HCT116 (cell line): ENCODE results near the gene HRC. TPM values are rescaled to one million over a fixed set of nuclear protein-coding genes. Genes with fewer than 3 reads are reported as not detected.

ENCODE experiments used
- ATAC-seq: fragments of 200-7000 bp; cut with Tn5 transposase; 2 replicates; pipeline ENCODE4 v1.9.1; 2020; ENCODE audit warnings: mild to moderate bottlenecking, moderate library complexity
- BruUV-seq: library from RNA; stranded (reverse); fragments of 400-500 nt; replicated peaks from 2 replicates; lab custom pipeline; 2021; lab: Mats Ljungman, UMichigan
- CTCF ChIA-PET: fragments of 300-600 bp; sonication (Branson Sonifier 250); formaldehyde crosslinking; loops from one replicate; lab custom pipeline; 2021; ENCODE audit warnings: antibody characterized with exemption; lab: Charles Lee
- POLR2A ChIA-PET: fragments of 300-600, 350-600 bp; sonication (Branson Sonifier 250); formaldehyde crosslinking; loops from one replicate; lab custom pipeline; 2021; ENCODE audit warnings: antibody characterized with exemption; lab: Charles Lee
- RAD21 ChIA-PET, 2 experiments: fragments of 300-600 bp; sonication (Branson Sonifier 250); formaldehyde crosslinking; loops; one replicate each; lab custom pipeline; 2023; ENCODE audit warnings: low total read pairs in 2 of 2; ENCODE audit not compliant: uncharacterized antibody in 2 of 2, unreplicated experiment in 2 of 2, low non-redundant PET in 1 of 2; lab: Charles Lee
- DNase-seq: peaks from one replicate; pipeline ENCODE4 v3.0.0-alpha.2; 2010; ENCODE audit warnings: low read depth, low spot score
- H2AFZ ChIP-seq: fragments of 200-600 bp; shearing (Covaris generic), sonication (generic); 2 replicates; pipeline ENCODE4 v1.6.1; 2017; ENCODE audit warnings: low read depth, mixed run types, mixed read lengths, antibody characterized with exemption, low read length; ENCODE audit not compliant: poor library complexity, severe bottlenecking
- H3K27ac ChIP-seq: 2 replicates; pipeline ENCODE4 v1.5.1; 2012; ENCODE audit warnings: low read depth, low read length
- H3K27me3 ChIP-seq: fragments of 200-600 bp; sonication (generic); 2 replicates; pipeline ENCODE4 v1.6.1; 2016; ENCODE audit warnings: mixed run types, low read length, mixed read lengths; ENCODE audit not compliant: insufficient read depth
- H3K36me3 ChIP-seq, 2 experiments: fragments of 200-500 bp in 1 of 2; fragments of 200-600 bp in 1 of 2; sonication (Bioruptor generic) in 1 of 2; sonication (generic) in 1 of 2; 2 replicates each; pipeline versions ENCODE4 v1.5.1 to v1.6.1; 2014 to 2016; ENCODE audit warnings: low read length in 2 of 2, inconsistent platforms in 1 of 2, mixed read lengths in 1 of 2, mixed run types in 1 of 2; ENCODE audit not compliant: insufficient read depth in 2 of 2, control insufficient read depth in 1 of 2
- H3K4me1 ChIP-seq, 2 experiments: fragments of 200-600 bp in 1 of 2; sonication (generic) in 1 of 2; 2 replicates each; pipeline versions ENCODE4 v1.5.1 to v1.6.1; 2012 to 2017; ENCODE audit warnings: low read length in 2 of 2, inconsistent platforms in 1 of 2, mild to moderate bottlenecking in 1 of 2, mixed read lengths in 1 of 2, mixed run types in 1 of 2, moderate library complexity in 1 of 2; ENCODE audit not compliant: insufficient read depth in 2 of 2, control insufficient read depth in 1 of 2
- H3K4me2 ChIP-seq: fragments of 200-600 bp; sonication (generic); 2 replicates; pipeline ENCODE4 v1.6.1; 2017; ENCODE audit warnings: mixed run types, low read length, mixed read lengths
- H3K4me3 ChIP-seq, 2 experiments: fragments of 200-600 bp in 1 of 2; sonication (generic) in 1 of 2; replicated peaks in 1 of 2; 2 replicates each; pipeline ENCODE4 v1.5.1; 2011 to 2016; ENCODE audit warnings: low read length in 2 of 2, control low read depth in 1 of 2, low read depth in 1 of 2, mild to moderate bottlenecking in 1 of 2, mixed read lengths in 1 of 2, mixed run types in 1 of 2
- H3K79me2 ChIP-seq: fragments of 200-600 bp; sonication (generic); 2 replicates; pipeline ENCODE4 v1.6.1; 2017; ENCODE audit warnings: mild to moderate bottlenecking, mixed run types, low read length, moderate library complexity, mixed read lengths; ENCODE audit not compliant: insufficient read depth
- H3K9ac ChIP-seq: fragments of 200-600 bp; sonication (generic); 2 replicates; pipeline ENCODE4 v1.6.1; 2016; ENCODE audit warnings: low read length, mixed read lengths
- H3K9me2 ChIP-seq: fragments of 200-600 bp; sonication (generic), shearing (Covaris generic); 2 replicates; pipeline ENCODE4 v1.6.1; 2017; ENCODE audit warnings: mixed run types, mild to moderate bottlenecking, moderate library complexity; ENCODE audit not compliant: insufficient read depth
- H3K9me3 ChIP-seq, 2 experiments: fragments of 200-500 bp in 1 of 2; fragments of 200-600 bp in 1 of 2; sonication (Bioruptor generic) in 1 of 2; sonication (generic) in 1 of 2; 2 replicates each; pipeline ENCODE4 v1.6.1; 2014 to 2017; ENCODE audit warnings: low read length in 2 of 2, mixed read lengths in 2 of 2, inconsistent platforms in 1 of 2, low read depth in 1 of 2, mild to moderate bottlenecking in 1 of 2, mixed run types in 1 of 2, moderate library complexity in 1 of 2; ENCODE audit not compliant: control insufficient read depth in 1 of 2, insufficient read depth in 1 of 2
- H4K20me1 ChIP-seq: fragments of 200-600 bp; sonication (generic), shearing (Covaris generic); 2 replicates; pipeline ENCODE4 v1.6.1; 2017; ENCODE audit warnings: mixed run types, mild to moderate bottlenecking, moderate library complexity; ENCODE audit not compliant: insufficient read depth
- ATF3 ChIP-seq: IDR thresholded peaks from 2 replicates; pipeline ENCODE4 v1.6.1; 2012
- CBX3 ChIP-seq: IDR thresholded peaks from 2 replicates; pipeline ENCODE4 v1.6.1; 2012; ENCODE audit warnings: low read depth
- CTCF ChIP-seq, 3 experiments: fragments of 200-600 bp in 1 of 3; sonication (generic) in 1 of 3; IDR thresholded peaks in 2 of 3; conservative IDR thresholded peaks in 1 of 3; 2 replicates each; pipeline ENCODE4 v1.5.1; 2012 to 2017; ENCODE audit warnings: low read depth in 2 of 3, low read length in 2 of 3, antibody characterized with exemption in 1 of 3, borderline replicate concordance in 1 of 3, control low read depth in 1 of 3, mild to moderate bottlenecking in 1 of 3, mixed read lengths in 1 of 3, mixed run types in 1 of 3, moderate library complexity in 1 of 3; ENCODE audit not compliant: insufficient read depth in 1 of 3
- EZH2phosphoT487 ChIP-seq: fragments of 200-600 bp; IDR thresholded peaks from 2 replicates; pipeline ENCODE4 v1.6.1; 2018; ENCODE audit warnings: antibody characterized with exemption, borderline replicate concordance
- JUND ChIP-seq: IDR thresholded peaks from 2 replicates; pipeline ENCODE4 v1.6.1; 2012
- MAX ChIP-seq: IDR thresholded peaks from 2 replicates; pipeline ENCODE4 v1.6.1; 2012
- POLR2A ChIP-seq: IDR thresholded peaks from 2 replicates; pipeline ENCODE4 v1.7.0; 2011; ENCODE audit warnings: borderline replicate concordance; ENCODE audit not compliant: insufficient read depth, insufficient read length; ENCODE audit errors: extremely low read depth
- POLR2AphosphoS5 ChIP-seq: IDR thresholded peaks from 2 replicates; pipeline ENCODE4 v1.6.1; 2011; ENCODE audit warnings: mild to moderate bottlenecking, low read depth, low read length, moderate library complexity
- RAD21 ChIP-seq: IDR thresholded peaks from 2 replicates; pipeline ENCODE4 v1.6.1; 2012; ENCODE audit warnings: low read depth, mild to moderate bottlenecking
- REST ChIP-seq: IDR thresholded peaks from 2 replicates; pipeline ENCODE4 v1.6.1; 2012; ENCODE audit warnings: low read depth
- SIN3A ChIP-seq: IDR thresholded peaks from 2 replicates; pipeline ENCODE4 v1.6.1; 2012; ENCODE audit warnings: low read depth
- SP1 ChIP-seq: IDR thresholded peaks from 2 replicates; pipeline ENCODE4 v1.6.1; 2012; ENCODE audit warnings: low read depth
- TCF7L2 ChIP-seq: IDR thresholded peaks from 2 replicates; pipeline ENCODE4 v1.7.0; 2011; ENCODE audit warnings: borderline replicate concordance, inconsistent platforms; ENCODE audit not compliant: insufficient read depth, insufficient read length; ENCODE audit errors: extremely low read depth
- ZBTB33 ChIP-seq: IDR thresholded peaks from 2 replicates; pipeline ENCODE4 v1.6.1; 2011; ENCODE audit warnings: mild to moderate bottlenecking, low read length, moderate library complexity; ENCODE audit not compliant: insufficient replicate concordance; ENCODE audit errors: extremely low read depth
- ZNF274 ChIP-seq: fragments of 200-500 bp; sonication (Bioruptor generic); IDR thresholded peaks from 2 replicates; pipeline ENCODE4 v1.6.1; 2014; ENCODE audit warnings: mild to moderate bottlenecking, low read depth, low read length, inconsistent platforms
- intact Hi-C: fragments of 100-400 bp; cut with micrococcal nuclease; formaldehyde crosslinking; loops from 2 replicates; pipeline ENCODE4 v1.10.0; 2022
- total RNA-seq: library from RNA; stranded (reverse); gene quantifications from one replicate; pipeline ENCODE4 v1.2.1, GENCODE V29; 2021; ENCODE audit not compliant: unreplicated experiment

HRC gene
- total RNA-seq, 1 experiment from 2014 or later: not detected

GRCh38 chr19:49188626-49189200, 33.5 kb upstream of the HRC start:
- no peaks in the 10 kb centered on the region for H3K9me2 ChIP-seq
- no peak overlapping the region for H2AFZ ChIP-seq
- RAD21 ChIA-PET: no interaction called here
- H3K4me3 ChIP-seq: no peak overlapping the region
- no peaks in the 10 kb centered on the region for H3K4me1 ChIP-seq
- BruUV-seq: no TSS peak
- H3K9ac ChIP-seq: no peak overlapping the region
- TF ChIP-seq EZH2phosphoT487: no peak
- no peak for TF ChIP-seq REST
- no peak for TF ChIP-seq RAD21
- TF ChIP-seq POLR2A: no peak
- no peak for TF ChIP-seq ATF3
- no peak for TF ChIP-seq ZBTB33
- no peak for TF ChIP-seq CTCF (IDR thresholded peaks at IDR 0.05 in 2 of 3, conservative IDR thresholded peaks at IDR 0.05 in 1 of 3; ENCODE audit: borderline replicate concordance in 1 of 3, insufficient read depth in 1 of 3, low read depth in 2 of 3, low read length in 2 of 3)
- no peak for TF ChIP-seq JUND
- TF ChIP-seq TCF7L2: no peak
- no peak for TF ChIP-seq CBX3
- TF ChIP-seq POLR2AphosphoS5: no peak
- no peak for TF ChIP-seq ZNF274
- TF ChIP-seq SIN3A: no peak
- no peak for TF ChIP-seq MAX
- no peak for TF ChIP-seq SP1
- ATAC-seq (no peak), DNase-seq (no peak)
- peaks cover 0 to 3% of the 10 kb centered on the region in 2 experiments; a peak in 1 of 4 replicates for H3K9me3 ChIP-seq
- H3K79me2 ChIP-seq: no peaks in the 10 kb centered on the region
- CTCF ChIA-PET: interaction anchor here (1.4 kb wide), 1 partner anchor 10 kb away, joined by 4 read pairs; no protein-coding TSS in a partner anchor
- peaks cover 11 to 21% of the 10 kb centered on the region in 2 experiments for H3K36me3 ChIP-seq
- POLR2A ChIA-PET: no interaction called here
- H3K27ac ChIP-seq: no peak overlapping the region
- no peak overlapping the region for H3K4me2 ChIP-seq
- no peaks in the 10 kb centered on the region for H4K20me1 ChIP-seq
- intact Hi-C loops: no loop called here
- no peaks in the 10 kb centered on the region for H3K27me3 ChIP-seq
